DND-41 (cell line): Measurements from ENCODE around the gene SPRYD3.

ENCODE experiments used
- ATAC-seq: fragments of 200-7000 bp; cut with Tn5 transposase; 3 replicates; pipeline ENCODE4 v1.9.1; 2021; ENCODE audit warnings: low read depth; ENCODE audit not compliant: insufficient read depth
- DNase-seq: peaks from one replicate; pipeline ENCODE4 v3.0.0-alpha.2; 2020
- H2AFZ ChIP-seq: 2 replicates; pipeline ENCODE4 v1.6.0; 2012; ENCODE audit warnings: low read depth, low read length
- H3K27ac ChIP-seq: 2 replicates; pipeline ENCODE4 v1.5.1; 2012; ENCODE audit warnings: low read length, inconsistent platforms
- H3K27me3 ChIP-seq: fragments of 200-600 bp; sonication (generic); 2 replicates; pipeline ENCODE4 v1.6.0; 2012; ENCODE audit warnings: low read length, mild to moderate bottlenecking, inconsistent platforms; ENCODE audit not compliant: insufficient read depth, poor library complexity
- H3K36me3 ChIP-seq: 2 replicates; pipeline ENCODE4 v1.5.1; 2012; ENCODE audit warnings: low read length, inconsistent platforms; ENCODE audit not compliant: insufficient read depth
- H3K4me1 ChIP-seq: 2 replicates; pipeline ENCODE4 v1.5.1; 2012; ENCODE audit warnings: mild to moderate bottlenecking, low read length; ENCODE audit not compliant: insufficient read depth
- H3K4me2 ChIP-seq: 2 replicates; pipeline ENCODE4 v1.6.0; 2012; ENCODE audit warnings: mild to moderate bottlenecking, moderate library complexity, low read length, inconsistent platforms; ENCODE audit not compliant: insufficient read depth
- H3K4me3 ChIP-seq, 2 experiments: fragments of 200-600 bp in 1 of 2; shearing (Covaris generic) in 1 of 2; 2 replicates each; pipeline ENCODE4 v1.5.1; 2012 to 2016; ENCODE audit warnings: inconsistent platforms in 2 of 2, low read length in 2 of 2, mild to moderate bottlenecking in 2 of 2, low read depth in 1 of 2, moderate library complexity in 1 of 2
- H3K79me2 ChIP-seq: 2 replicates; pipeline ENCODE4 v1.6.0; 2012; ENCODE audit warnings: low read length, inconsistent platforms; ENCODE audit not compliant: insufficient read depth
- H3K9ac ChIP-seq: 2 replicates; pipeline ENCODE4 v1.6.0; 2012; ENCODE audit warnings: low read depth, mild to moderate bottlenecking, inconsistent platforms, low read length, moderate library complexity
- H3K9me3 ChIP-seq: 2 replicates; pipeline ENCODE4 v1.5.1; 2012; ENCODE audit warnings: low read length, moderate library complexity, mild to moderate bottlenecking, inconsistent platforms; ENCODE audit not compliant: insufficient read depth, severe bottlenecking
- H4K20me1 ChIP-seq: 2 replicates; pipeline ENCODE4 v1.6.0; 2012; ENCODE audit warnings: low read length; ENCODE audit not compliant: insufficient read depth
- CTCF ChIP-seq: IDR thresholded peaks from 2 replicates; pipeline ENCODE4 v1.5.1; 2012; ENCODE audit warnings: borderline replicate concordance, low read length, moderate library complexity, mild to moderate bottlenecking; ENCODE audit not compliant: poor library complexity, severe bottlenecking; ENCODE audit errors: extremely low read depth
- EZH2 ChIP-seq: IDR thresholded peaks from 3 replicates; pipeline ENCODE4 v1.6.1; 2012; ENCODE audit warnings: borderline replicate concordance, low read depth, mild to moderate bottlenecking, moderate library complexity, low read length, inconsistent platforms; ENCODE audit not compliant: severe bottlenecking

Gene SPRYD3

GRCh38 chr12:53118751-53119300 is 39.6 kb upstream of the SPRYD3 start:
- no peak overlapping the region for H3K4me2 ChIP-seq
- H3K4me3 ChIP-seq: no peak overlapping the region
- no peaks in the 10 kb centered on the region for H4K20me1 ChIP-seq
- no peak for TF ChIP-seq EZH2
- no peak for TF ChIP-seq CTCF
- H3K9ac ChIP-seq: no peak overlapping the region
- H3K27me3 ChIP-seq: no peaks in the 10 kb centered on the region
- ATAC-seq: no peak
- H3K36me3 ChIP-seq: no peaks in the 10 kb centered on the region
- no peak overlapping the region for H3K27ac ChIP-seq
- no peaks in the 10 kb centered on the region for H3K9me3 ChIP-seq
- H2AFZ ChIP-seq: no peak overlapping the region
- no peaks in the 10 kb centered on the region for H3K4me1 ChIP-seq
- H3K79me2 ChIP-seq: no peaks in the 10 kb centered on the region
- DNase-seq: no peak

DNA sequence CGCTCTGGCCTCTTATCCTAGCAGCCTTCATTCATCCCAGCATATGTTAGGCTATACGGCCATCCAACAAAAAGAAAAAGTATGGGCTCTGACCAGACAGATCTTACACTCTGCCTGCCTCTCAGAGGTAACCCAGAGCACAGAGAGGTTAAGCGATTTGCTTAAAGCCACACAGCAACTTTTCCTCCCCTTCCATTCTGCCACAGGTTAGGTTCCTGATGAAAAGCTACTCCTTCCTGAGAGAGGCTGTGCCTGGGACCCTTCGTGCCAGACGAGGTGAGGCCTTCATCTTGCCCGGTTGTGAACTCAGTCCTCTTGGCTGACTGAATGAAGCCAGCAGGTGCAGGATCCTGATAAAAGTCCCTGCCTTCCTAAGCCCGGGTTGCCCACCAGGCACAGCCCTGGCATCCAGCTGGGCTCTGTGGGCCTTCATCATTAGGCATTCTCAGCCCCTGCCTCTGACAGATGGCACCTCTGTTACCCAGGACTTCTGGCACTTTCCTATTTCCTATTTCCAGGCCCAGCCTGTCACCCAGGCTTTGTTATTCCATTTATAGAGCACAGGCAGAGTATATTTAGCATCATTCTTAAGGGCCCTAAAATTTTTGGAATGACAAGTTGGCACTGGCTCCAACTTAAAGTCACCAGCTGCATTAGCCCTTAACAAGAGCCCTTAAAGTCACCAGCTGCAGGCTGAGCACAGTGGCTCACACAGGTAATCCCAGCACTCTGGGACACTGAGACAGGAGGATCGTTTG is 36.9 kb upstream of the SPRYD3 start:
- TF ChIP-seq EZH2 (no peak), CTCF (no peak)
- Histone ChIP-seq H3K4me3 (no peak overlapping the region), H2AFZ (no peak overlapping the region), H3K79me2 (no peaks in the 10 kb centered on the region), H3K9ac (no peak overlapping the region), H3K4me1 (no peaks in the 10 kb centered on the region), H3K4me2 (no peak overlapping the region), H3K36me3 (no peaks in the 10 kb centered on the region), H4K20me1 (no peaks in the 10 kb centered on the region), H3K27me3 (no peaks in the 10 kb centered on the region), H3K27ac (no peak overlapping the region), H3K9me3 (no peaks in the 10 kb centered on the region)
- ATAC-seq (no peak), DNase-seq (no peak)

GRCh38 chr12:53115112-53115890 is 36.1 kb upstream of the SPRYD3 start:
- H4K20me1 ChIP-seq: no peaks in the 10 kb centered on the region
- no peak overlapping the region for H2AFZ ChIP-seq
- no peak overlapping the region for H3K4me3 ChIP-seq
- H3K9ac ChIP-seq: no peak overlapping the region
- H3K9me3 ChIP-seq: no peaks in the 10 kb centered on the region
- no peaks in the 10 kb centered on the region for H3K79me2 ChIP-seq
- no peaks in the 10 kb centered on the region for H3K36me3 ChIP-seq
- no peak overlapping the region for H3K27ac ChIP-seq
- ATAC-seq (no peak), DNase-seq (no peak)
- no peaks in the 10 kb centered on the region for H3K4me1 ChIP-seq
- TF ChIP-seq CTCF: no peak
- no peak for TF ChIP-seq EZH2
- H3K27me3 ChIP-seq: no peaks in the 10 kb centered on the region
- no peak overlapping the region for H3K4me2 ChIP-seq
